BLaER1 (cell line): ENCODE measurements around the gene LAMTOR2.
A peak's percentile ranks its signal among the peaks of the same experiment; 100 is the strongest.

Experiments
- H3K27ac ChIP-seq: shearing (Covaris generic); formaldehyde crosslinking; 2 replicates; pipeline ENCODE4 v1.8.1; 2022
- H3K27me3 ChIP-seq: shearing (Covaris generic); formaldehyde crosslinking; 2 replicates; pipeline ENCODE4 v1.8.1; 2022
- H3K36me3 ChIP-seq: shearing (Covaris generic); formaldehyde crosslinking; 2 replicates; pipeline ENCODE4 v1.8.1; 2022
- H3K4me1 ChIP-seq: shearing (Covaris generic); formaldehyde crosslinking; 2 replicates; pipeline ENCODE4 v1.8.1; 2022
- H3K4me2 ChIP-seq: shearing (Covaris generic); formaldehyde crosslinking; 2 replicates; pipeline ENCODE4 v1.8.1; 2022
- H3K4me3 ChIP-seq: shearing (Covaris generic); formaldehyde crosslinking; 2 replicates; pipeline ENCODE4 v1.8.1; 2022
- H3K9ac ChIP-seq: shearing (Covaris generic); formaldehyde crosslinking; 2 replicates; pipeline ENCODE4 v1.8.1; 2022
- H3K9me3 ChIP-seq: shearing (Covaris generic); formaldehyde crosslinking; 2 replicates; pipeline ENCODE4 v1.8.1; 2022
- H4K20me1 ChIP-seq: shearing (Covaris generic); formaldehyde crosslinking; 2 replicates; pipeline ENCODE4 v1.8.1; 2022
- Cebpa-rat ChIP-seq: shearing (Covaris generic); IDR thresholded peaks from 2 replicates; pipeline ENCODE4 v1.8.1; 2022

The LAMTOR2 gene

GRCh38 chr1:156102633-156103511, 48.3 kb downstream of the LAMTOR2 start:
- Histone ChIP-seq H3K4me1 (peaks cover 57% of the 10 kb centered on the region), H3K27me3 (peaks cover 10% of the 10 kb centered on the region; the same call in 1 of the 2 replicates), H3K9me3 (no peaks in the 10 kb centered on the region), H4K20me1 (peaks cover 29% of the 10 kb centered on the region), H3K4me2 (peak overlapping the region; percentile 90), H3K36me3 (no peaks in the 10 kb centered on the region), H3K27ac (no peak overlapping the region), H3K9ac (no peak overlapping the region), H3K4me3 (no peak overlapping the region)
- TF ChIP-seq Cebpa-rat, result no peak

- H4K20me1 ChIP-seq, result peaks cover 22% of the 10 kb centered on the region
- H3K27ac ChIP-seq, result no peak overlapping the region
- no peaks in the 10 kb centered on the region for H3K9me3 ChIP-seq
- peaks cover 54% of the 10 kb centered on the region for H3K4me1 ChIP-seq
- H3K4me3 ChIP-seq, result no peak overlapping the region
- H3K9ac ChIP-seq, result no peak overlapping the region
- no peaks in the 10 kb centered on the region for H3K36me3 ChIP-seq
- peaks cover 10% of the 10 kb centered on the region; the same call in 1 of the 2 replicates for H3K27me3 ChIP-seq
- no peak for TF ChIP-seq Cebpa-rat
- peak overlapping the region; percentile 90 for H3K4me2 ChIP-seq
These were observed 49.0 kb downstream of the LAMTOR2 start for GRCh38 chr1:156103521-156103947.

GRCh38 chr1:156104065-156104810, 49.7 kb downstream of the LAMTOR2 start:
- no peaks in the 10 kb centered on the region for H3K36me3 ChIP-seq
- H3K4me2 ChIP-seq, result peak overlapping the region; percentile 90
- H3K9me3 ChIP-seq, result no peaks in the 10 kb centered on the region
- H4K20me1 ChIP-seq, result peaks cover 18% of the 10 kb centered on the region
- H3K4me1 ChIP-seq, result peaks cover 54% of the 10 kb centered on the region
- no peak for TF ChIP-seq Cebpa-rat
- no peak overlapping the region for H3K4me3 ChIP-seq
- H3K9ac ChIP-seq, result no peak overlapping the region
- H3K27me3 ChIP-seq, result 0 out of 2 replicates have a peak, but pooled peaks cover 3% of the 10 kb centered on the region
- no peak overlapping the region for H3K27ac ChIP-seq

DNA sequence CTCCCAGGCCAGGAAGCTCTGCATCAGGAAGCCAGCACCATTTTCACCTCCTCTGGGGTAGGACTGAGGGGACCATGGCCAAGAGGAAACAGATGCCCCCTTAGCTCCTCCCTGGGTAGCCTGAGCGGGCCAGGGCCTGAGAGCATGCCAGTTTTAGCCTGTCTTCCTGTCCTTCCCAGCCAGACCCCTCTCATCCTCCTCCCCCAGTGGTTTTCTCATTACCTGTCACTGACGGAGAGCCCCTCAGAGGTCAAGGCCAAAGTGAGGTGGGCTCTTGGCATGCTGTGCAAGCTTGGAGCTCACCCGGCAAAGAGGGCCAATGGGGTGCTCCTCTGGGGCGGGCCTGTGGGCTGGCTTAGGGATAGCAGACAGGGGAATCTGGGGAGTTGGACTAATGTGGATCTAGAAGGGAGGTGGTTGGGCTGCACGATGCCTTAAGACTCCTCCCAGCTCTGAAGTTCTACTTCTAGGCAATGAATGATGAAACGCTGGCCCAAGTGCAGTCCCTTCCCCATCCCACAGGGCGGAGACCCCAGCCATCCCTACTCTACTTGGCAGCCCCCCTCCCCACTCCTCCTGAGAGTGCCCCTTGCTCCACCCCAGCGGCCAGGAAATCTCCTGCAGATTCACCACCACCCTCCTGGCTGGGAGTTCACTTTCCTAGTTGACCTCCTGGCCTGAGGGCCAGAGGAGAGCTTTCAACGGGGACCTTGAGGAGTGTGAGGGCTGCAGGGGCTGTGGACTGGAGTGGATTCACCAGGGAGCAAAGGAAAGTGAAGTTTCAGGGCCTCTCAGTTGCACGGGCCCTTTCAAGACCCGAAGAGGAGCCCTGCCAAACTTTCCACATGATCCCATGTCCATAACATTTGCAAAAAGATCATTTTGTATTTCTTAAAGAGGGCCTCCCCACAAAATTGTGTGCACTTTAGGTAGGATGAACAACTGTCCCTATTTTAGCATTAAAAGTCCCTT, 50.6 kb downstream of the LAMTOR2 start:
- H3K27ac ChIP-seq, result peak overlapping the region; percentile 66; the same call in 1 of the 2 replicates
- H3K4me2 ChIP-seq, result peak overlapping the region; percentile 90
- H4K20me1 ChIP-seq, result peaks cover 11% of the 10 kb centered on the region
- peak overlapping the region; percentile 66 for H3K4me3 ChIP-seq
- peaks cover 54% of the 10 kb centered on the region for H3K4me1 ChIP-seq
- H3K36me3 ChIP-seq, result no peaks in the 10 kb centered on the region
- no peaks in the 10 kb centered on the region for H3K27me3 ChIP-seq
- TF ChIP-seq Cebpa-rat, result no peak
- peak overlapping the region; percentile 70 for H3K9ac ChIP-seq
- H3K9me3 ChIP-seq, result no peaks in the 10 kb centered on the region

DNA sequence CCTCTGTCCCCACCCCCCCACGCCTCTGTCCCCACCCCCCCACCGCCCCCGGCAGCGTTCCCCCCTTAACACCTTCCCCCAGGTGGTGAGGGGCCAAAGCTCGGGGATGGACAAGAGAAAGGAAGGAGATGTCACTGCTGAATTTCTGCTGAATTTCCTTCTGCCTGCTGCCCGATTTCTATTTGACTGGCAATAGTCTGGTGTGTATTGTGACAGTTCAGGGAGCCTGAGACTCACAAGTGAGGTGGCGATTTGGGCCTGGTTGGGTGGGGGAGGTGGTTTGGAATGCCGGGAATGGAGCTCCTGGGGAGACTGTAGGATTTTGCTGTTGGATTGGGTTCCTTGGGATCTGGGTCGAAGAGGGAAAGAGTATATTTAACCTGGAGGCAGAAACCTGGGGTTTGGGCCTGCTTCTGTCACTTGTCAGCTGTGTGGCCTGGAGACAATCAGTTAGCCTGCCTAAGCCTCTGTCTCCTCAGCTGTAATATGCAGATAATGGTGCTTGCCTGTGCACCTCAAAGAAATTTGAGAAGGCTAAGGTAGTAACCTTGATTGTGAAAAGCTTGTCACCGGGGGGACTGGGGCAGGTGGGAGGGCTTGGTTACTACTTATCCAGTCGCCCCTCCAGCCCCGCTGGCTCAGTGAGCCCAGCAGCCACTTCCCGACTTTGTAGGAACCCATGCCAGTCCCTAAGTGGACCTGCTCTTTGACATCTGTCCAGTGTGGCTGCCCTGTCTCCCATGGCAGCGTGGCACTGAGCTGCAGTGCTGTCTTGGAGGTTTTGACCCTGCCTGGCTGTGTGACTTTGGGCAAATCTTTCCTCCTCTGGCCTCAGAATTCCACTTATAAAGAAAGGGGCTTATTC, 52.3 kb downstream of the LAMTOR2 start:
- no peak overlapping the region for H3K9ac ChIP-seq
- peaks cover 51% of the 10 kb centered on the region for H3K4me1 ChIP-seq
- H3K4me3 ChIP-seq, result no peak overlapping the region
- H3K9me3 ChIP-seq, result no peaks in the 10 kb centered on the region
- peaks cover 4% of the 10 kb centered on the region for H3K27me3 ChIP-seq
- H3K27ac ChIP-seq, result no peak overlapping the region
- H3K36me3 ChIP-seq, result no peaks in the 10 kb centered on the region
- H3K4me2 ChIP-seq, result peak overlapping the region; percentile 90; the same call in 1 of the 2 replicates
- H4K20me1 ChIP-seq, result peaks cover 4% of the 10 kb centered on the region; the same call in 1 of the 2 replicates
- no peak for TF ChIP-seq Cebpa-rat

- Histone ChIP-seq H3K9ac (no peak overlapping the region), H3K4me3 (no peak overlapping the region), H3K36me3 (no peaks in the 10 kb centered on the region), H3K4me2 (no peak overlapping the region), H3K4me1 (peaks cover 39% of the 10 kb centered on the region), H4K20me1 (peaks cover 13% of the 10 kb centered on the region; the same call in 1 of the 2 replicates), H3K27me3 (peaks cover 16% of the 10 kb centered on the region), H3K27ac (no peak overlapping the region), H3K9me3 (no peaks in the 10 kb centered on the region)
- TF ChIP-seq Cebpa-rat, result no peak
These were observed 53.5 kb downstream of the LAMTOR2 start for GRCh38 chr1:156108057-156108456.
